K562 (cell line): ENCODE data around the gene LPAR5. TPM values are rescaled to one million over a fixed set of nuclear protein-coding genes. Genes with fewer than 3 reads are reported as not detected.

ENCODE experiments used
- ATF6 ChIP-seq: sonication (generic); formaldehyde crosslinking; IDR thresholded peaks from 2 replicates; pipeline ENCODE4 v1.4.0; 2020; ENCODE audit warnings: mild to moderate bottlenecking, missing genetic modification reagents
- BRD9 ChIP-seq: fragments of 450-650 bp; IDR thresholded peaks from 2 replicates; pipeline ENCODE4 v1.6.1; 2018; ENCODE audit warnings: low read depth; ENCODE audit not compliant: partially characterized antibody
- CREB3 ChIP-seq: fragments of 450-650 bp; conservative IDR thresholded peaks from 2 replicates; pipeline ENCODE4 v1.6.1; 2016; ENCODE audit warnings: missing genetic modification characterization, low read depth, mild to moderate bottlenecking, missing compliant biosample characterization, moderate library complexity
- GATA2 ChIP-seq: sonication (generic); formaldehyde crosslinking; IDR thresholded peaks from 2 replicates; pipeline ENCODE4 v1.4.0; 2020; ENCODE audit warnings: mild to moderate bottlenecking, missing genetic modification reagents
- HDGF ChIP-seq: fragments of 450-650 bp; IDR thresholded peaks from 2 replicates; pipeline ENCODE4 v1.6.1; 2016
- ID3 ChIP-seq, 2 experiments: fragments of 250-450 bp in 1 of 2; fragments of 450-650 bp in 1 of 2; sonication (Bioruptor Pico) in 1 of 2; IDR thresholded peaks; 2 replicates each; pipeline versions ENCODE4 v1.6.1 to v1.8.0; 2016 to 2021; ENCODE audit warnings: mild to moderate bottlenecking in 2 of 2, moderate library complexity in 2 of 2, missing compliant biosample characterization in 1 of 2, missing genetic modification characterization in 1 of 2
- TSHZ1 ChIP-seq: fragments of 250-450 bp; sonication (Bioruptor Pico); IDR thresholded peaks from 2 replicates; pipeline ENCODE4 v1.4.0; 2020; ENCODE audit warnings: mild to moderate bottlenecking, moderate library complexity
- ZBTB49 ChIP-seq: sonication (generic); formaldehyde crosslinking; IDR thresholded peaks from 2 replicates; pipeline ENCODE4 v1.8.0; 2022; ENCODE audit warnings: missing genetic modification reagents, mild to moderate bottlenecking, borderline replicate concordance
- ZBTB9 ChIP-seq: fragments of 450-650 bp; formaldehyde crosslinking; IDR thresholded peaks from 2 replicates; pipeline ENCODE4 v1.4.0; 2020; ENCODE audit warnings: mild to moderate bottlenecking, moderate library complexity
- ZNF3 ChIP-seq: fragments of 250-450 bp; sonication (Bioruptor Pico); IDR thresholded peaks from 2 replicates; pipeline ENCODE4 v1.5.0; 2021; ENCODE audit warnings: mild to moderate bottlenecking, moderate library complexity
- ZNF316 ChIP-seq: fragments of 450-650 bp; IDR thresholded peaks from 2 replicates; pipeline ENCODE4 v1.6.1; 2016
- ZNF639 ChIP-seq, 2 experiments: fragments of 200-800 bp in 1 of 2; sonication (Bioruptor generic) in 1 of 2; sonication (generic) in 1 of 2; formaldehyde crosslinking in 1 of 2; IDR thresholded peaks in 1 of 2; conservative IDR thresholded peaks in 1 of 2; 2 replicates each; pipeline versions ENCODE4 v1.5.0 to v1.6.1; 2016 to 2020; ENCODE audit warnings: missing compliant biosample characterization in 1 of 2, missing genetic modification characterization in 1 of 2, missing genetic modification reagents in 1 of 2
- polyA plus RNA-seq, 8 experiments: library from polyadenylated mRNA; depleted of rRNA in 4 of 8; stranded (reverse) in 5 of 8; unstranded in 3 of 8; fragments of >200 nt; fragmentation: Nextera tagmentation in 2 of 8; fragmentation: Illumina TruSeq in 1 of 8; extraction: Ambion mirVana in 2 of 8; extraction: Trizol in 1 of 8; gene quantifications; 2 replicates each; pipeline versions ENCODE4 v1.2.1 to v1.2.3, GENCODE V29; 2011 to 2014; ENCODE audit warnings: inconsistent platforms in 1 of 8, missing spikeins in 1 of 8
- total RNA-seq, 7 experiments: library from RNA; depleted of rRNA in 6 of 7; stranded (reverse); fragments of >200 nt in 6 of 7; fragmentation: Illumina TruSeq in 2 of 7; extraction: Trizol in 2 of 7; gene quantifications; 2 replicates each; pipeline versions ENCODE4 v1.2.1 to v1.2.3, GENCODE V29; 2011 to 2021; ENCODE audit warnings: low replicate concordance in 1 of 7

Gene LPAR5
- total and polyA plus RNA-seq, 9 of the 15 experiments (the other 6 are each of a cell fraction or from before 2014, with no cell fraction given): 1.3 to 11.7 (median 3.6) TPM

- TF ChIP-seq BRD9 (no peak), ZNF3 (no peak), TSHZ1 (CRISPR knock-in tag) (no peak), ZNF639 (CRISPR knock-in tag; conservative IDR thresholded peaks at IDR 0.05 in 1 of 2, IDR thresholded peaks at IDR 0.05 in 1 of 2) (peak in 1 of 2 experiments; percentile 95; a peak in 2 of 4 replicates), CREB3 (tag) (peak; percentile 94), HDGF (0 out of 2 replicates have a peak, but pooled peaks have one; percentile 19), ZBTB9 (CRISPR knock-in tag) (peak; percentile 49; the same call in 1 of the 2 replicates), ZBTB49 (no peak), ID3 (CRISPR knock-in tag; IDR thresholded peaks at IDR 0.05) (no peak), ID3 (tag; IDR thresholded peaks at IDR 0.05) (peak; percentile 84), ZNF316 (peak; percentile 92), GATA2 (CRISPR knock-in tag) (no peak), ATF6 (CRISPR knock-in tag) (no peak)
These were observed 27.8 kb downstream of the LPAR5 start (continued) for GRCh38 chr12:6607751-6608591.
